CD4-positive, alpha-beta T cell treated with Interferon alpha-2 for 1 hour (primary cell): ENCODE results near the gene ARHGDIG.
"Not testable (repeated sequence)": the region's sequence is repeated elsewhere in the genome, so short reads cannot be mapped to it uniquely, and the experiment has no call there.

ENCODE experiments used
- DNase-seq, 2 donors: peaks; one replicate each; pipeline ENCODE4 v3.0.0-alpha.2; 2020 to 2022

ARHGDIG gene

GRCh38 chr16:301950-302349 lies 21.6 kb downstream of the ARHGDIG start:
- DNase-seq, result no peak

DNA sequence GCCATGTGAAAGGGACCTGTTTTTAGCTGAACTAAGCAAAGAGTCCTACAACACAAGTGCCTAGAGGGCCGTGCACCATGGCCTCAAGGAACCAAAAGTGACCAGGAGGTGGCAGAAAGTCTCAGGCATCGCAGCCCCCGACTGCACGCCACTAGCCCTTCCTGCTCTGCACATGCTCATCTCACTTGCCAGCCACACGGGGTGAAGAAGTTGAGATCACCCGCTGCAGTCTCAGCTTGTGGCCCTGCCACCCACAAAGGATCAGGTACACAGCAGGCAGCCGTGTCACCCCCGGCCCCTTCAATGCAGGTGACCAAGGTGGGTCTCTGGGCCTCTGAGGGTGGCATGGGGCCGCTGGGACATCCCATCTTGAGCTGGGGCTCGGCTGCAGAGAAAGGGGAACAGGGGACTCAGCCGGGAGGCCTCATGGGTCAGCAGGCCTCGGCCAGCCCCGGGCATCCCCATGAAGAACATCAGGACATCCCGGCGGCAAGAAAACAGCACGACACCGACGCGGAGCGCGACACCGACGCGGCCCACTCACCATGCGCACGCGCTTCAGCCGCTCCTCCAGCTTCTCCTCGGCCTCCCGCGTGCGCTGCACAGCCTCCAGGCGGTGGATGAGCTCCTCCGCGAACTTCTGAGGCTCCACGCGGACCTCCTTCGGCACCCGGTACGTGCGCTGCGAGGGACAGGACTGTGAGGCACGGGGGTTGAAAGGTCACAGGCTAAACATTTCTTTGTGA lies 23.5 kb downstream of the ARHGDIG start:
- peak; percentile 28 for DNase-seq

GRCh38 chr16:305916-306626 lies 25.7 kb downstream of the ARHGDIG start:
- no peak for DNase-seq

DNA sequence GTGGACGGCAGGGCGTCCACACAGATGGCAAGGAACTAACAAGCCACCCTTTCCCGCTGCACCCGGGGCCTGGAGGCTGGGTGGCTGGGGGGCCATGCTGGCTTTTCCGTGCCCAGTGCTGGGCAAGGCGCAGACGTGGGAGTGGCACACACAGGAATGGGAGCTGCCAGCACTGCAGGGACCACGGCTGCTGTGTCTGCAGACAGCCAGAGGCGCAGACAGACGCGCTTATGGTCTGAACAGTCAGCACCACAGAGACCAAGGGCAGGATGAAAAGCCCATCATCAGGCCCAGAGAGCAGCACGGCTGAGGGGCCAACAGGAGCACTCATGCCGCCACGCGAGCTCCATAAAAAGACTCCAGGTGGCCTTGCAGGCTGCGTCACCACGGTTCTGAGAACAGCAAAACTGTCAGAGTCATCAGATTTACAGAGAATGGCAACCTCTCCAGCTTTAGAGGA lies 26.6 kb downstream of the ARHGDIG start:
- no peak for DNase-seq

GRCh38 chr16:307691-308312 lies 27.4 kb downstream of the ARHGDIG start:
- no peak for DNase-seq

GRCh38 chr16:309476-309875 lies 29.1 kb downstream of the ARHGDIG start:
- DNase-seq, result no peak

DNA sequence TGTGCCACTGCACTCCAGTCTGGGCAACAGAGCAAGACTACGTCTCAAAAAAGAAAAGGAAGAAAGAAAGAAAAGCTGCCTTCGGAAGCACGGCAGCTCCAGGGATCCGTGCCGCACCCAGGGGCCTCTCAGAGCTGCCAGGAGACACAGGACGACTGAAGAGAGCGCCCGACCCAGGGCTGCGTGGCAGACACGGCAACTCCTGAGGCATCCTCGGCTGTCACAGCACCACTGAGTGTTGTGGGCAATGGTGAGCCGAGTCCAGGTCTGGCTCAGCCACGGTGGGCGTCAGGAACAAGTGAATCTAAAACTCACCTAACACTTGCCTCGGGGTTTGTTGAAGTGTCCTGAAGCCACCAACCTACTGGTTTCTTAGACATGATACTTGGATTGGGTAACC lies 31.3 kb downstream of the ARHGDIG start:
- no peak for DNase-seq

- DNase-seq, result no peak
Measured at GRCh38 chr16:314351-314750, 34.0 kb downstream of the ARHGDIG start.

GRCh38 chr16:314795-315299 lies 34.5 kb downstream of the ARHGDIG start:
- no peak for DNase-seq

GRCh38 chr16:316741-317464 lies 36.5 kb downstream of the ARHGDIG start:
- DNase-seq, result no peak

GRCh38 chr16:317583-317982 lies 37.2 kb downstream of the ARHGDIG start:
- no peak for DNase-seq

DNA sequence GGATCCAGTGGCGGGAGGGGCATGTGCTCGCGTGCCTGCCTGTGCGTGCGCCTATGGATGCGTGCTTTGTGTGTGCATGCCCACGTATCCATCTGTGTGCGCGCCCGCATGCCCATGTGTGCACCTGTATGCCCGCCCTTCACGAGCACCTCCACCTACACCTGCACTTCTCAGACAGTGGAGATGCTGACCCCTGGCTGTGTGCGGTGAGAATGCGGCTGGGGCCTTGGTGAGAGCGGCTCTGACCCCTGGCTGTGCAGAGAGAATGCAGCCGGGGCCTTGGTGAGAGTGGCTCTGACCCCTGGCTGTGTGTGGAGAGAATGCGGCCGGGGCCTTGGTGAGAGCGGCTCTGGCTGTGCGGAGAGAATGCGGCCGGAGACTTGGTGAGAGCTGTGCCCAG lies 38.2 kb downstream of the ARHGDIG start:
- DNase-seq, result no peak

- DNase-seq, result no peak
Measured at GRCh38 chr16:320206-320605, 39.8 kb downstream of the ARHGDIG start.

GRCh38 chr16:321532-321931 lies 41.1 kb downstream of the ARHGDIG start:
- DNase-seq, result no peak

- no peak for DNase-seq
Measured at GRCh38 chr16:322476-323143, 42.2 kb downstream of the ARHGDIG start.

DNA sequence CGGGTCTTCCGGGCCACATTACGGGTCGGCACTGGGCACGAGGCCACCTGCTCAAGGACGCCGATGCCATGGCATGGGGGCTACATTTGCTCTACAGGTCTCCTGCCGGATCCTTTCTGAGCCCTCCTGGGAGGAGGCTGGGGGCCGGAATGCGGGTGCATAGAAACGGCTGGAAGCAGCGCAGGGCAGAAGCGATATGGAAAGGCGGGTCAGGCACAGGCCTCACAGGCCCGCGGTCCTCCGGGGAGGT lies 43.7 kb downstream of the ARHGDIG start:
- DNase-seq, result no peak

DNA sequence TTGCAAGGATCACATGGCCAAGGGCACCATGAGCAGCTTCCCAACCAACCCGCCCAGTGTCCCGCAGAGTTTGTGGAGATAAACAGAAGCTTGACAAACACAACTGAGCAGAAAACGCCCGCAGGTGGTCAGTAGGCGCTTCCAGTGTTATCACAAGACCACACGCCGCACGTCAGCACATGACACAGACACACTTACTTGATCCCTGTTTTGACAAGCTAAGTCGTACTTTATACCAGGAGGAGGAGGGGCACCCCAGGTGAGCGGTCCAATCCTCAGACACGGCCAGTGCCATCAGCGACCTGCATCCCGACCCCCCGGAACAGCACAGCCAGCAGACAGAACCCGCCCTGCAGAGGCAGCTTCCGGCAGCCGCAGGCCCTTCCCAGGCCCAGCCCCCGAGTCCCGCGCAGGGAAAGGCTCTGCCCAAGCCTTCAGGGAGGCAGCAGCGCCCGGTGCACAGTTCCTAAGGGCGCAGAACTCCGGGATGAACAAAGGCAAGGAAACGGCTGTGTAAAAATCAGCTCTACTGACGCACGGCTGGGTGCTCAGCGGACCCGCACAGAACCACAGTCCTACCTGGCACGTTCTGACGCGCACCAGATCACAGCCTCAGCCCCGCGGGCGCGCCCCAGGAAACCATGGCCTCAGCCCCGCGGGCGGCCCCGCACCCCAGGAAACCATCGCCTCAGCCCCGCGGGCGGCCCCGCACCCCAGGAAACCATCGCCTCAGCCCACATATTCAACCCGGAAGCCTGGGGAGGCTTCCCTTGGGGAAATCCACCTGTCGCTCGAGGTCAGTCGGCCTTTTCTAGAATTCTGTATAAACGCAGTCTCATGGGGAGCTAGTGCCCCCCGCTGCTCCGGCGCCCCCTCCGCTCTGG lies 44.3 kb downstream of the ARHGDIG start:
- peak; percentile 73 to 82 for DNase-seq

GRCh38 chr16:325375-326145 lies 45.2 kb downstream of the ARHGDIG start:
- no peak for DNase-seq

DNA sequence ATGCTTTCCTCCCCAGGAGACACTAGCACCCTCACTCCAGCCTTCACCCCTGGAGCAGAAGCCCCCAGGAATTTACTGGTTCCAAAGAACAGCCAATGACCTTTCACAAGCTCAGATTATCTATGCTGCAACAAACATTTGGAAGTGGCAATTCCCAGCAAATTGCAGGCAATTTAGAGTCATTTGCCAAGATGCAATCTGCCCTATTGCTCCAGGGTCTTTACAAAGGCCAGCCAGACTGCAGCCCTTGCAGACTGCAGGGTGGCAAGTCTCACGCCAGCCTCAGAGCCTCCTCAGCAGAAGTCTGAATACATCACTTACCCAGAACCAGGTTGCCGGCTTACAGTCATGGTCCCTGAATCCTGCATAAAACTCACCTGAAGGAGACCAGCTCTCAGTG lies 50.4 kb downstream of the ARHGDIG start:
- no peak for DNase-seq

GRCh38 chr16:331181-331814 lies 50.9 kb downstream of the ARHGDIG start:
- not testable (repeated sequence) for DNase-seq
